ENCODE data around the gene PPA2. TPM values are rescaled to one million over a fixed set of nuclear protein-coding genes. Genes with fewer than 3 reads are reported as not detected.

The PPA2 gene
- total RNA-seq, 4 donors from 2014 or later = 34.0 to 72.0 (median 47.3) TPM

GRCh38 chr4:105490523-105490922 lies 16.7 kb upstream of the PPA2 start:
- in situ Hi-C loops (cut with MboI; ENCODE audit: low sequenced_read_pairs in 4 of 4) = no loop called here
- Histone ChIP-seq H3K27ac (no peak overlapping the region), H3K4me3 (no peak overlapping the region), H3K9me3 (no peaks in the 10 kb centered on the region), H3K4me1 (no peaks in the 10 kb centered on the region), H3K27me3 (no peaks in the 10 kb centered on the region), H3K36me3 (no peaks in the 10 kb centered on the region)
- DNase-seq (no peak), ATAC-seq (no peak)
- TF ChIP-seq POLR2A (IDR thresholded peaks at IDR 0.05) (no peak), CTCF (IDR thresholded peaks at IDR 0.05 in 4 of 5, conservative IDR thresholded peaks at IDR 0.05 in 1 of 5) (no peak)
- intact Hi-C loops (cut with DNase I; ENCODE audit: low total_unique reads) = no loop called here

GRCh38 chr4:105483840-105484239 lies 10.0 kb upstream of the PPA2 start:
- DNase-seq = no peak
- no peak for ATAC-seq
- TF ChIP-seq POLR2A (IDR thresholded peaks at IDR 0.05) = no peak
- TF ChIP-seq CTCF (IDR thresholded peaks at IDR 0.05 in 4 of 5, conservative IDR thresholded peaks at IDR 0.05 in 1 of 5) = no peak
- Histone ChIP-seq H3K9me3 (no peaks in the 10 kb centered on the region), H3K4me3 (no peak overlapping the region), H3K27ac (no peak overlapping the region), H3K27me3 (no peaks in the 10 kb centered on the region), H3K4me1 (no peaks in the 10 kb centered on the region), H3K36me3 (no peaks in the 10 kb centered on the region)
- in situ Hi-C loops (cut with MboI; ENCODE audit: low sequenced_read_pairs in 4 of 4) = no loop called here
- intact Hi-C loops (cut with DNase I; ENCODE audit: low total_unique reads) = no loop called here

GRCh38 chr4:105474099-105474518 lies 247 bp upstream of the PPA2 start:
- no peaks in the 10 kb centered on the region for H3K9me3 ChIP-seq
- peaks cover 20 to 29% of the 10 kb centered on the region in 2 donors for H3K4me1 ChIP-seq
- no peaks in the 10 kb centered on the region for H3K27me3 ChIP-seq
- peak overlapping the region; percentile 98 to 99 (median 98) for H3K27ac ChIP-seq
- intact Hi-C loops (cut with DNase I; ENCODE audit: low total_unique reads) (loop anchor here (2.0 to 5.0 kb wide), 2 partner anchors 235 to 982 kb away; partner anchors contain the start of genes CXXC4, GSTCD and INTS12), in situ Hi-C loops (cut with MboI; ENCODE audit: low sequenced_read_pairs in 4 of 4) (loop anchor here in 3 of 4 donors (5.0 kb wide), 2 partner anchors 327 to 332 kb away; partner anchors contain the start of gene TET2 (in 1 of the 3))
- peak; percentile 54 to 87 (median 79) for TF ChIP-seq CTCF (IDR thresholded peaks at IDR 0.05 in 4 of 5, conservative IDR thresholded peaks at IDR 0.05 in 1 of 5)
- no peak for TF ChIP-seq POLR2A (IDR thresholded peaks at IDR 0.05)
- peak in 1 of 2 donors; percentile 2 for ATAC-seq
- DNase-seq = peak in 1 of 2 donors; percentile 78
- H3K4me3 ChIP-seq = peak overlapping the region; percentile 90 to 99 (median 95)
- H3K36me3 ChIP-seq = no peaks in the 10 kb centered on the region

GRCh38 chr4:105472871-105473323 lies 965 bp downstream of the PPA2 start:
- H3K27ac ChIP-seq = peak overlapping the region; percentile 98 to 99 (median 98)
- TF ChIP-seq CTCF (IDR thresholded peaks at IDR 0.05 in 4 of 5, conservative IDR thresholded peaks at IDR 0.05 in 1 of 5) = no peak
- no peak for TF ChIP-seq POLR2A (IDR thresholded peaks at IDR 0.05)
- peaks cover 20 to 29% of the 10 kb centered on the region in 2 donors for H3K4me1 ChIP-seq
- no peaks in the 10 kb centered on the region for H3K36me3 ChIP-seq
- no peaks in the 10 kb centered on the region for H3K27me3 ChIP-seq
- in situ Hi-C loops (cut with MboI; ENCODE audit: low sequenced_read_pairs in 4 of 4) = loop anchor here in 3 of 4 donors (5.0 kb wide), 2 partner anchors 326 to 331 kb away; partner anchors contain the start of gene TET2 (in 1 of the 3)
- DNase-seq = no peak
- no peaks in the 10 kb centered on the region for H3K9me3 ChIP-seq
- H3K4me3 ChIP-seq = peak overlapping the region; percentile 90 to 99 (median 95)
- ATAC-seq = peak; percentile 22 to 35
- intact Hi-C loops (cut with DNase I; ENCODE audit: low total_unique reads) = loop anchor here (2.0 to 5.0 kb wide), 2 partner anchors 326 to 981 kb away; partner anchors contain the start of genes CXXC4 and TET2
